ENCODE data around the gene AIG1.

DNA sequence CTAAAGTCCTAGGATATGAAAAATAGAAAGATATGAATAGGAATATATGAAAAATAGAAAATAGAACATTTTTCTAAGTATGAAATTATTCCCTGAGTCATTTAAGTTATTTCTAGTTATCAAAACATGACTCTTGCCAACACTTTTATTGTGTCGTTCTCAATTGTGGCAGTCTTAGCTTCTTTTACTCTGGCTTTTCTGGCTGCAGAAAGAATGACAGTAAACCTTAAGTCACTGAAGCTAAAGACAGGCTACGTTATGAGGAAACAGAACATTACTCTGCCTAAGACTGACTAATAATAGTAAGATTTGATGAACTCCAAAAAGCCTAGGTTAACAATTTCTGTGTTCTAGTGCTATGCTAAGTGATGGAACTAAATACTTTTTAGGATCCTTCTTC, 74.6 kb downstream of the AIG1 start:
- TF ChIP-seq POLR2A (IDR thresholded peaks at IDR 0.05; ENCODE audit: low read depth, low read length) (no peak), TAF1 (IDR thresholded peaks at IDR 0.05; ENCODE audit: borderline replicate concordance, low read depth, low read length) (no peak)

All from GM12892 (cell line).